Posterior vena cava (tissue), 2 donors: ENCODE measurements around the gene TCF21. TPM values are rescaled to one million over a fixed set of nuclear protein-coding genes. Genes with fewer than 3 reads are reported as not detected.
"Not testable (repeated sequence)": the region's sequence is repeated elsewhere in the genome, so short reads cannot be mapped to it uniquely, and the experiment has no call there.

Experiments
- DNase-seq: peaks from one replicate; pipeline ENCODE4 v3.0.0-alpha.2; 2020; ENCODE audit warnings: low spot score
- intact Hi-C, 2 donors: fragments of 100-400 bp; cut with DNase I; formaldehyde crosslinking; loops; one replicate each; pipeline versions ENCODE4 v1.14.1 to v1.14.2; 2022 to 2023
- total RNA-seq, 2 donors: library from RNA; stranded (reverse); fragmentation: NEBNext Ultra II Directional; extraction: Animal tissue kit (Norgen Biotek cat#: 25700); gene quantifications; one replicate each; pipeline ENCODE4 v1.2.1, GENCODE V29; 2021
- donor health status: DM: yes; HTN: yes; CAD: no.
- donor health status: DM: yes; HTN: yes; CAD: no.

TCF21 gene
- total RNA-seq, 2 donors from 2014 or later, result 1.9 to 4.5 TPM

DNA sequence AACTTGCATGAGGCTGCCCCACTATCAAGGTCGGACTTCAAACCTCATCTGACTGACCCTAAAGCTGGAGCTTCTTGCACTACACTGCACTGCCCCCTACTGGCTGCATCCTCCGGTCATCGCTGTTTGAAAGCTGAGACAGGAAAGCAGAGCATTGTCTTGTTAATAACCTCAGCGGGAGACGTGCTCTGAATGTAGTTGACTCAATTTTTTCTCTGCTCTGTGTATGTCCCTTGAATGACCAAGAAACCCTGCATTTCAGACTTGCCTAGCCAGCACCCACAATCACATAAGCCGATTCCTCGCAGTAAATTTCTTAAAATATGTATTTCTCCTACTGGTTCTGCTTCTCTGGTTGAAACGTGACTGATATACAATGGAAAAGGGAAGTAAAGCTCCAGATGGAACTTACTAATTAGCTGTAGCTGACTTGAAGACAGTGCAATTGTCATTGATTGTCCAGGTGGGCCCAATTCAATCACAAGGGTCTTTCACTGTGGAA, 27.8 kb downstream of the TCF21 start:
- DNase-seq, result peak; percentile 96

GRCh38 chr6:133917781-133918180, 28.9 kb downstream of the TCF21 start:
- DNase-seq, result no peak
- intact Hi-C loops, result loop anchor here (2.0 to 10.0 kb wide), 3 partner anchors 349 to 1093 kb away; no protein-coding TSS in a partner anchor

More for the DNA sequence above, 27.8 kb downstream of the TCF21 start:
- intact Hi-C loops, result loop anchor here (2.0 to 10.0 kb wide), 3 partner anchors 348 to 1092 kb away; no protein-coding TSS in a partner anchor

GRCh38 chr6:133918208-133918930, 29.5 kb downstream of the TCF21 start:
- no peak for DNase-seq
- intact Hi-C loops, result loop anchor here (5.0 to 10.0 kb wide), 2 partner anchors 351 to 1094 kb away; no protein-coding TSS in a partner anchor

DNA sequence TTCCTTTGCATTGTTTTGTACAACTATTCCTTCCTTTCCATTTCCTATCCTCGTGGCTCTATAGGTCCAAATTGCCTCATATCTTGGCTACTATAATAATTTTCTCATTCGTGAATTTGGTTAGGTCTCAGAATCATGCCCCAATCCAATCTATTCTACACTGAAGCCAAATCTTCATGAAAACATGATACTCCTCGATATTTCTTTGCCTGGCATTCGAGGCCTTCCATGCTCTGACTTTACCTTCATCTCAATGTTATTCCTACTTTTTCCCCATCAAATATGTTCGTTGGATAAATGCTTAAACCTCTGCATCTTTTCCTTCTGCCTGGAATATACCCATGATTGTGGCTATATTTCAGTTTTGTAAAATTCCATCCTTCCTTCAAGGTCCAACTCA, 30.4 kb downstream of the TCF21 start:
- intact Hi-C loops, result loop anchor here (5.0 to 10.0 kb wide), 2 partner anchors 352 to 1095 kb away; no protein-coding TSS in a partner anchor
- DNase-seq, result no peak

DNA sequence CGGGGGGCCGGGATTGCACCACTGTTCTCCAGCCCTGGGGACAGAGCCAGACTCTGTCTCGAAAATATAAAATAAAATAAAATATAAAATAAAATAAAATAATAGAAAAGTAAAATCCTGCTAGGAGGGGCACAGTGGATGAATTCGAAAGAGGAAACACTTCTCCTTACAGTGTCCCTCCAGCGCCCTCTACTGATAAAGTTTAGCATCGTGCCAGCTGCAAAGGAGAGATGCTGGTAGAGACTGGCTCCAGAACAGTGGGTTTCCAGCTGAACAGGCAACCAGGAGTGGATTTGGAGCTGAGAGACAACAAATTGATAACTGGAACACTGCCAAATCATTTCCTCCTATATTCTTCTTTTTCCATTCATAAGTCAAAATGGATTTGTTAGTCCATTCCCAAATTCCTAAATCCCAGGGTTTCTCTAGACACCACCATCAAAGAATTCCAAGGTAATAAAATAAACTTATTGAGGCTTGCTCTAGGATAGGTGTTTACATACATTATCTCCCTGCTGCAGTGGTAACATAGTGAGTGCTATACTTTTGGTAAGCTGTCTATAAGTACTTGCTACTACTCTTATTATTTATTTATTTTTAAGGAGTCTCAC, 32.4 kb downstream of the TCF21 start:
- intact Hi-C loops, result loop anchor here in 1 of 2 donors (5.0 kb wide), 1 partner anchor 181 kb away; no protein-coding TSS in a partner anchor
- peak; percentile 90 for DNase-seq

GRCh38 chr6:133923938-133924593, 35.2 kb downstream of the TCF21 start:
- no peak for DNase-seq
- intact Hi-C loops, result loop anchor here (2.0 to 5.0 kb wide), 2 partner anchors 173 to 178 kb away; no protein-coding TSS in a partner anchor

GRCh38 chr6:133931221-133931620, 42.3 kb downstream of the TCF21 start:
- intact Hi-C loops, DNase-seq: not testable (repeated sequence)

- intact Hi-C loops, result not testable (repeated sequence)
Observed at GRCh38 chr6:133936352-133936751, 47.4 kb downstream of the TCF21 start.

GRCh38 chr6:133937909-133938308, 49.0 kb downstream of the TCF21 start:
- DNase-seq, result no peak
- intact Hi-C loops, result no loop called here

More at GRCh38 chr6:133936352-133936751, 47.4 kb downstream of the TCF21 start:
- DNase-seq, result not testable (repeated sequence)

- no peak for DNase-seq
- intact Hi-C loops, result no loop called here
Observed at GRCh38 chr6:133938533-133938932, 49.6 kb downstream of the TCF21 start.

DNA sequence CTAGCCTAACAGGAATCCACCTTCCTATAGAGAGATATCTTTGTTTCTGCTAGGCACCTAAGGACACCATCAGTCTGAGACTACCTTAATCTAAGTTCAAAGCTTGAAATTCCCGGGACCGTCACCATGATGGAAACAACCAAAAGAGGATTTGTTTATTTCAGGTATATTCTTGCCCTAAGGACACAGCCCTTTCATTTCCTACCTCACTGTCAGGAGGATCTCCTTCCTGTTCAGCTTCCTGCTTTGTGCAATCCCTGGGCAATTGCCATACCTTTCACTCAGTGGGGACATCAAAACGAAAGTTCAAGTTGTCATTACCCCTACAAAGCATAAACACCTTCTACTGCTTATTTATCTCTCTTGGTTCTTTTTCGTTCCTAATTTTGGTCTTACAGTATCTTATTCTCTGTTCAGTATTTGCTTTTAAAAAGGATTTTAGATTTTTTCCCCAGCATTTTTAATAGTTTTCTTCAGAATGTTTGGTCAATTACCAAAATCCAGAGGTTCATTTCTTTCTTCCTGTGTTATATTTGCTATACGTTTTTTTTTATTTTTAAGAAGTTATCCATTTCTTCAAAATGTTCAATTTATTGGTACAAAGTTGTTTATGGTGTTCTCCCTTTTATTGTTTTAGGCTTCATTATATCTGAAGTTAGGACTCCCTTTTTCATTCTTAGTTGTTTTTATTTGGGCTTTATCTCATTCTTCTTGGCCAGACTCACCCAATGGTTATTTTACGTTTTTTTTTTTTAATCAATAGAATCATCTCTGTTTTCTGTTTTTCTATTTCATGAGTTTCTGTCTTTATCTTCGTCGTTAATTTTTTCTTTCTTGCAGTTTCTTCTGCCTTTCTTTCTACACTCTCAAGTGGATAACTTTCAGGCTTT, 51.1 kb downstream of the TCF21 start:
- intact Hi-C loops, result no loop called here
- no peak for DNase-seq

Other genes starting within 250 kb of the TCF21 start
- gene TBPL1, start 64.1 kb downstream of the TCF21 start, total RNA-seq, result 10 to 100 TPM; 16.3 to 19.6 TPM
- 1 to 10 TPM; 3.1 to 3.2 TPM for gene SLC2A12, start 163.5 kb downstream of the TCF21 start, total RNA-seq